IMR-90 (cell line): Measurements from ENCODE around the gene TRPC4. TPM values are rescaled to one million over a fixed set of nuclear protein-coding genes. Genes with fewer than 3 reads are reported as not detected.

Experiments
- ATAC-seq: fragments of 200-7000 bp; cut with Tn5 transposase; 2 replicates; pipeline ENCODE4 v1.9.1; 2020; ENCODE audit warnings: low read depth, mild to moderate bottlenecking, moderate library complexity
- BruUV-seq: library from RNA; stranded (reverse); fragments of 400-500 nt; replicated peaks from 2 replicates; lab custom pipeline; 2021; lab: Mats Ljungman, UMichigan
- CTCF ChIA-PET: fragments of 300-600 bp; formaldehyde crosslinking; extraction: SDS; loops from one replicate; lab custom pipeline; 2021; ENCODE audit warnings: antibody characterized with exemption; lab: Yijun Ruan, JAX
- POLR2A ChIA-PET: fragments of 300-600 bp; sonication (Branson Sonifier 250); formaldehyde crosslinking; loops from one replicate; lab custom pipeline; 2022; ENCODE audit warnings: antibody characterized with exemption; ENCODE audit not compliant: unreplicated experiment; lab: Charles Lee
- DNase-seq: peaks from one replicate; pipeline ENCODE4 v3.0.0; 2013
- H2AFZ ChIP-seq: replicated peaks from 2 replicates; pipeline ENCODE3; 2013; ENCODE audit warnings: low read length, mild to moderate bottlenecking; ENCODE audit not compliant: poor library complexity
- H2AK5ac ChIP-seq: 2 replicates; pipeline ENCODE4 v1.6.1; 2013; ENCODE audit warnings: low read depth, low read length, inconsistent platforms
- H2AK9ac ChIP-seq: replicated peaks from 2 replicates; pipeline ENCODE3; 2013; ENCODE audit warnings: mild to moderate bottlenecking, low read depth, low read length, moderate library complexity; ENCODE audit not compliant: poor library complexity
- H2BK120ac ChIP-seq: 2 replicates; pipeline ENCODE4 v1.6.1; 2013; ENCODE audit warnings: low read depth, low read length, inconsistent platforms
- H2BK15ac ChIP-seq: 3 replicates; pipeline ENCODE4 v1.6.1; 2013; ENCODE audit warnings: low read depth, low read length, inconsistent platforms
- H2BK20ac ChIP-seq: 2 replicates; pipeline ENCODE4 v1.6.1; 2013; ENCODE audit warnings: low read depth, mild to moderate bottlenecking, inconsistent platforms, low read length, moderate library complexity
- H2BK5ac ChIP-seq: 2 replicates; pipeline ENCODE4 v1.6.1; 2013; ENCODE audit warnings: mild to moderate bottlenecking, low read depth, low read length, inconsistent platforms; ENCODE audit not compliant: poor library complexity, severe bottlenecking
- H3K14ac ChIP-seq: replicated peaks from 2 replicates; pipeline ENCODE4 v1.6.1; 2013; ENCODE audit warnings: low read depth, low read length, inconsistent platforms
- H3K18ac ChIP-seq: 2 replicates; pipeline ENCODE4 v1.6.1; 2013; ENCODE audit warnings: low read depth, low read length, control low read depth
- H3K23ac ChIP-seq: 2 replicates; pipeline ENCODE4 v1.6.1; 2013; ENCODE audit warnings: low read depth, low read length, inconsistent platforms
- H3K27ac ChIP-seq: 2 replicates; pipeline ENCODE4 v1.5.1; 2013; ENCODE audit warnings: mild to moderate bottlenecking, control low read depth, low read length; ENCODE audit not compliant: insufficient read depth
- H3K27me3 ChIP-seq: 2 replicates; pipeline ENCODE4 v1.6.1; 2013; ENCODE audit warnings: low read length; ENCODE audit not compliant: control insufficient read depth, insufficient read depth
- H3K36me3 ChIP-seq: 2 replicates; pipeline ENCODE4 v1.6.1; 2013; ENCODE audit warnings: low read length, mixed read lengths; ENCODE audit not compliant: control insufficient read depth, insufficient read depth
- H3K4ac ChIP-seq: 2 replicates; pipeline ENCODE4 v1.6.1; 2013; ENCODE audit warnings: low read depth, low read length, inconsistent platforms
- H3K4me1 ChIP-seq: 2 replicates; pipeline ENCODE4 v1.6.1; 2013; ENCODE audit warnings: low read length, mixed read lengths; ENCODE audit not compliant: control insufficient read depth, insufficient read depth
- H3K4me2 ChIP-seq: 2 replicates; pipeline ENCODE4 v1.6.1; 2013; ENCODE audit warnings: low read depth, mild to moderate bottlenecking, control low read depth, low read length, moderate library complexity
- H3K4me3 ChIP-seq: 2 replicates; pipeline ENCODE4 v1.5.1; 2013; ENCODE audit warnings: low read depth, mild to moderate bottlenecking, control low read depth, low read length, moderate library complexity; ENCODE audit not compliant: insufficient read depth
- H3K56ac ChIP-seq: 2 replicates; pipeline ENCODE4 v1.6.1; 2013; ENCODE audit warnings: low read length, inconsistent platforms; ENCODE audit not compliant: insufficient read depth; ENCODE audit errors: extremely low read depth
- H3K79me1 ChIP-seq, 2 experiments: 2 replicates each; pipeline ENCODE4 v1.6.1; 2013; ENCODE audit warnings: low read length in 2 of 2, inconsistent platforms in 1 of 2, low read depth in 1 of 2
- H3K9ac ChIP-seq: 2 replicates; pipeline ENCODE4 v1.6.1; 2013; ENCODE audit warnings: low read depth, low read length, control low read depth
- H3K9me1 ChIP-seq: 2 replicates; pipeline ENCODE4 v1.6.1; 2013; ENCODE audit warnings: low read length, inconsistent platforms; ENCODE audit not compliant: insufficient read depth
- H3K9me3 ChIP-seq: 2 replicates; pipeline ENCODE4 v1.6.1; 2013; ENCODE audit warnings: low read length; ENCODE audit not compliant: control insufficient read depth, insufficient read depth
- H4K20me1 ChIP-seq: 2 replicates; pipeline ENCODE4 v1.6.1; 2013; ENCODE audit warnings: low read length, inconsistent platforms; ENCODE audit not compliant: insufficient read depth
- H4K5ac ChIP-seq: 2 replicates; pipeline ENCODE4 v1.6.1; 2013; ENCODE audit warnings: mild to moderate bottlenecking, low read depth, low read length, control low read depth
- H4K8ac ChIP-seq, 2 experiments: 2 replicates each; pipeline ENCODE4 v1.6.1; 2013; ENCODE audit warnings: low read depth in 2 of 2, low read length in 2 of 2, control low read depth in 1 of 2, inconsistent platforms in 1 of 2
- H4K91ac ChIP-seq: 2 replicates; pipeline ENCODE4 v1.6.1; 2013; ENCODE audit warnings: low read depth, low read length, inconsistent platforms; ENCODE audit not compliant: insufficient read depth
- CEBPB ChIP-seq: IDR thresholded peaks from 2 replicates; pipeline ENCODE4 v1.6.1; 2012; ENCODE audit warnings: low read depth, low read length, improper control_type of control experiment
- CHD1 ChIP-seq: IDR thresholded peaks from 2 replicates; pipeline ENCODE4 v1.6.1; 2012; ENCODE audit warnings: low read depth, low read length, improper control_type of control experiment
- MAZ ChIP-seq: IDR thresholded peaks from 2 replicates; pipeline ENCODE4 v1.6.1; 2012; ENCODE audit warnings: low read depth, mild to moderate bottlenecking, low read length, improper control_type of control experiment, moderate library complexity, borderline replicate concordance
- NFE2L2 ChIP-seq: fragments of 150-350 bp; IDR thresholded peaks from 2 replicates; pipeline ENCODE4 v1.6.1; 2016; ENCODE audit warnings: low read depth, mild to moderate bottlenecking, low read length
- POLR2A ChIP-seq: IDR thresholded peaks from 2 replicates; pipeline ENCODE4 v1.6.1; 2012; ENCODE audit warnings: mild to moderate bottlenecking, low read depth, low read length
- RAD21 ChIP-seq: IDR thresholded peaks from 2 replicates; pipeline ENCODE4 v1.6.1; 2012; ENCODE audit warnings: low read length, improper control_type of control experiment
- RFX5 ChIP-seq: IDR thresholded peaks from 2 replicates; pipeline ENCODE4 v1.8.0; 2012; ENCODE audit warnings: low read depth, mild to moderate bottlenecking, low read length, moderate library complexity
- SMC3 ChIP-seq: fragments of 150-350 bp; IDR thresholded peaks from 2 replicates; pipeline ENCODE4 v1.6.1; 2016; ENCODE audit warnings: low read depth, mild to moderate bottlenecking, antibody characterized with exemption, low read length, moderate library complexity
- WGBS, 2 experiments: methylation state at CpG; one replicate each; pipeline versions ENCODE4 v1.1.5 to v1.1.7; 2013; ENCODE audit warnings: missing lambda C conversion rate in 2 of 2; ENCODE audit not compliant: insufficient read length in 1 of 2; ENCODE audit errors: extremely low coverage in 2 of 2; 5-methylcytosine and 5-hydroxymethylcytosine counted together
- dilution Hi-C: fragments of 300-500 bp; cut with HindIII; formaldehyde crosslinking; loops from one replicate; pipeline ENCODE4 v1.14.3; 2018; ENCODE audit warnings: low sequenced_read_pairs; ENCODE audit not compliant: unreplicated experiment
- in situ Hi-C: fragments of 300-500 bp; cut with MboI; formaldehyde crosslinking; loops from 3 replicates; pipeline ENCODE4 v1.14.3; 2019; ENCODE audit warnings: low sequenced_read_pairs, inconsistent platforms, mixed read lengths
- intact Hi-C: fragments of 100-400 bp; cut with micrococcal nuclease; formaldehyde crosslinking; loops from 2 replicates; pipeline ENCODE4 v1.10.0; 2022
- polyA plus RNA-seq, 3 experiments: library from polyadenylated mRNA; depleted of rRNA; stranded (reverse); fragments of >200 nt; gene quantifications; 2 replicates each; pipeline ENCODE4 v1.2.3, GENCODE V29; 2012; ENCODE audit warnings: low replicate concordance in 1 of 3
- total RNA-seq: library from RNA; depleted of rRNA; stranded (reverse); fragments of >200 nt; gene quantifications from 2 replicates; pipeline ENCODE4 v1.2.3, GENCODE V29; 2012

Gene TRPC4
- total and polyA plus RNA-seq, 2 of the 4 experiments (the other 2 are of a cell fraction), result 1.9 to 5.2 TPM

GRCh38 chr13:37878496-37878895 is 8.9 kb upstream of the TRPC4 start:
- ATAC-seq (peak; percentile 75), DNase-seq (peak; percentile 53)
- H3K79me1 ChIP-seq, result no peaks in the 10 kb centered on the region
- WGBS, 2 experiments, result no CpG with 5 or more reads among the region's 1 CpG
- H2AFZ ChIP-seq, result no peak overlapping the region
- H3K27me3 ChIP-seq, result no peaks in the 10 kb centered on the region; the same call in 1 of the 2 replicates
- intact Hi-C loops, result no loop called here
- no peak overlapping the region for H3K14ac ChIP-seq
- H4K91ac ChIP-seq, result no peak overlapping the region
- H3K9ac ChIP-seq, result no peak overlapping the region
- no peak overlapping the region for H2BK120ac ChIP-seq
- H3K4me3 ChIP-seq, result no peak overlapping the region
- H3K9me3 ChIP-seq, result no peaks in the 10 kb centered on the region
- H3K4ac ChIP-seq, result no peak overlapping the region
- H3K9me1 ChIP-seq, result no peaks in the 10 kb centered on the region
- ChIA-PET CTCF (no interaction called here), POLR2A (no interaction called here)
- BruUV-seq, result no TSS peak
- no peak overlapping the region for H2AK9ac ChIP-seq
- H4K20me1 ChIP-seq, result no peaks in the 10 kb centered on the region
- no peak overlapping the region for H2AK5ac ChIP-seq
- H3K4me1 ChIP-seq, result no peaks in the 10 kb centered on the region
- no peak overlapping the region for H3K23ac ChIP-seq
- peak overlapping the region; percentile 36; the same call in 1 of the 2 replicates for H3K18ac ChIP-seq
- H3K4me2 ChIP-seq, result peak overlapping the region; percentile 40; the same call in 1 of the 2 replicates
- H2BK15ac ChIP-seq, result no peak overlapping the region
- no peak overlapping the region for H4K5ac ChIP-seq
- dilution Hi-C loops, result no loop called here
- H4K8ac ChIP-seq, result no peak overlapping the region
- H2BK5ac ChIP-seq, result no peak overlapping the region
- TF ChIP-seq NFE2L2 (no peak), CEBPB (no peak), MAZ (no peak), CHD1 (no peak), SMC3 (no peak), RFX5 (no peak), RAD21 (no peak), POLR2A (no peak)
- no peak overlapping the region for H3K56ac ChIP-seq
- H3K27ac ChIP-seq, result no peak overlapping the region
- no peaks in the 10 kb centered on the region for H3K36me3 ChIP-seq
- in situ Hi-C loops, result no loop called here
- no peak overlapping the region for H2BK20ac ChIP-seq
